Gastroesophageal sphincter (tissue), 3 donors: Measurements from ENCODE around the gene CHST14.

ENCODE experiments used
- CTCF ChIP-seq, 4 experiments: fragments of 200-600 bp in 2 of 4; fragments of 450-650 bp in 2 of 4; sonication (generic) in 1 of 4; IDR thresholded peaks; one replicate each; pipeline ENCODE4 v1.5.1; 2017 to 2019; ENCODE audit warnings: antibody characterized with exemption in 4 of 4, mild to moderate bottlenecking in 2 of 4, moderate library complexity in 2 of 4
- EP300 ChIP-seq: sonication (generic); formaldehyde crosslinking; IDR thresholded peaks from one replicate; pipeline ENCODE4 v1.6.1; 2017; ENCODE audit warnings: antibody characterized with exemption, mild to moderate bottlenecking
- POLR2A ChIP-seq, 2 donors: fragments of 450-650 bp; IDR thresholded peaks; one replicate each; pipeline ENCODE4 v1.6.1; 2017; ENCODE audit warnings: antibody characterized with exemption in 2 of 2, mild to moderate bottlenecking in 2 of 2, moderate library complexity in 1 of 2

- TF ChIP-seq POLR2A (IDR thresholded peaks at IDR 0.05) (no peak), EP300 (no peak), CTCF (IDR thresholded peaks at IDR 0.05) (no peak)
These were observed 14.5 kb upstream of the CHST14 start for GRCh38 chr15:40456299-40456712.
